IMR-90 (cell line): ENCODE results near the gene XIRP1. TPM values are rescaled to one million over a fixed set of nuclear protein-coding genes. Genes with fewer than 3 reads are reported as not detected.

Experiments used
- ATAC-seq: fragments of 200-7000 bp; cut with Tn5 transposase; 2 replicates; pipeline ENCODE4 v1.9.1; 2020; ENCODE audit warnings: low read depth, mild to moderate bottlenecking, moderate library complexity
- BruUV-seq: library from RNA; stranded (reverse); fragments of 400-500 nt; replicated peaks from 2 replicates; lab custom pipeline; 2021; lab: Mats Ljungman, UMichigan
- CTCF ChIA-PET: fragments of 300-600 bp; formaldehyde crosslinking; extraction: SDS; loops from one replicate; lab custom pipeline; 2021; ENCODE audit warnings: antibody characterized with exemption; lab: Yijun Ruan, JAX
- POLR2A ChIA-PET: fragments of 300-600 bp; sonication (Branson Sonifier 250); formaldehyde crosslinking; loops from one replicate; lab custom pipeline; 2022; ENCODE audit warnings: antibody characterized with exemption; ENCODE audit not compliant: unreplicated experiment; lab: Charles Lee
- DNase-seq: peaks from one replicate; pipeline ENCODE4 v3.0.0; 2013
- H2AFZ ChIP-seq: replicated peaks from 2 replicates; pipeline ENCODE3; 2013; ENCODE audit warnings: low read length, mild to moderate bottlenecking; ENCODE audit not compliant: poor library complexity
- H2AK5ac ChIP-seq: 2 replicates; pipeline ENCODE4 v1.6.1; 2013; ENCODE audit warnings: low read depth, low read length, inconsistent platforms
- H2AK9ac ChIP-seq: replicated peaks from 2 replicates; pipeline ENCODE3; 2013; ENCODE audit warnings: mild to moderate bottlenecking, low read depth, low read length, moderate library complexity; ENCODE audit not compliant: poor library complexity
- H2BK120ac ChIP-seq: 2 replicates; pipeline ENCODE4 v1.6.1; 2013; ENCODE audit warnings: low read depth, low read length, inconsistent platforms
- H2BK15ac ChIP-seq: 3 replicates; pipeline ENCODE4 v1.6.1; 2013; ENCODE audit warnings: low read depth, low read length, inconsistent platforms
- H2BK20ac ChIP-seq: 2 replicates; pipeline ENCODE4 v1.6.1; 2013; ENCODE audit warnings: low read depth, mild to moderate bottlenecking, inconsistent platforms, low read length, moderate library complexity
- H2BK5ac ChIP-seq: 2 replicates; pipeline ENCODE4 v1.6.1; 2013; ENCODE audit warnings: mild to moderate bottlenecking, low read depth, low read length, inconsistent platforms; ENCODE audit not compliant: poor library complexity, severe bottlenecking
- H3K14ac ChIP-seq: replicated peaks from 2 replicates; pipeline ENCODE4 v1.6.1; 2013; ENCODE audit warnings: low read depth, low read length, inconsistent platforms
- H3K18ac ChIP-seq: 2 replicates; pipeline ENCODE4 v1.6.1; 2013; ENCODE audit warnings: low read depth, low read length, control low read depth
- H3K23ac ChIP-seq: 2 replicates; pipeline ENCODE4 v1.6.1; 2013; ENCODE audit warnings: low read depth, low read length, inconsistent platforms
- H3K27ac ChIP-seq: 2 replicates; pipeline ENCODE4 v1.5.1; 2013; ENCODE audit warnings: mild to moderate bottlenecking, control low read depth, low read length; ENCODE audit not compliant: insufficient read depth
- H3K27me3 ChIP-seq: 2 replicates; pipeline ENCODE4 v1.6.1; 2013; ENCODE audit warnings: low read length; ENCODE audit not compliant: control insufficient read depth, insufficient read depth
- H3K36me3 ChIP-seq: 2 replicates; pipeline ENCODE4 v1.6.1; 2013; ENCODE audit warnings: low read length, mixed read lengths; ENCODE audit not compliant: control insufficient read depth, insufficient read depth
- H3K4ac ChIP-seq: 2 replicates; pipeline ENCODE4 v1.6.1; 2013; ENCODE audit warnings: low read depth, low read length, inconsistent platforms
- H3K4me1 ChIP-seq: 2 replicates; pipeline ENCODE4 v1.6.1; 2013; ENCODE audit warnings: low read length, mixed read lengths; ENCODE audit not compliant: control insufficient read depth, insufficient read depth
- H3K4me2 ChIP-seq: 2 replicates; pipeline ENCODE4 v1.6.1; 2013; ENCODE audit warnings: low read depth, mild to moderate bottlenecking, control low read depth, low read length, moderate library complexity
- H3K4me3 ChIP-seq: 2 replicates; pipeline ENCODE4 v1.5.1; 2013; ENCODE audit warnings: low read depth, mild to moderate bottlenecking, control low read depth, low read length, moderate library complexity; ENCODE audit not compliant: insufficient read depth
- H3K56ac ChIP-seq: 2 replicates; pipeline ENCODE4 v1.6.1; 2013; ENCODE audit warnings: low read length, inconsistent platforms; ENCODE audit not compliant: insufficient read depth; ENCODE audit errors: extremely low read depth
- H3K79me1 ChIP-seq, 2 experiments: 2 replicates each; pipeline ENCODE4 v1.6.1; 2013; ENCODE audit warnings: low read length in 2 of 2, inconsistent platforms in 1 of 2, low read depth in 1 of 2
- H3K9ac ChIP-seq: 2 replicates; pipeline ENCODE4 v1.6.1; 2013; ENCODE audit warnings: low read depth, low read length, control low read depth
- H3K9me1 ChIP-seq: 2 replicates; pipeline ENCODE4 v1.6.1; 2013; ENCODE audit warnings: low read length, inconsistent platforms; ENCODE audit not compliant: insufficient read depth
- H3K9me3 ChIP-seq: 2 replicates; pipeline ENCODE4 v1.6.1; 2013; ENCODE audit warnings: low read length; ENCODE audit not compliant: control insufficient read depth, insufficient read depth
- H4K20me1 ChIP-seq: 2 replicates; pipeline ENCODE4 v1.6.1; 2013; ENCODE audit warnings: low read length, inconsistent platforms; ENCODE audit not compliant: insufficient read depth
- H4K5ac ChIP-seq: 2 replicates; pipeline ENCODE4 v1.6.1; 2013; ENCODE audit warnings: mild to moderate bottlenecking, low read depth, low read length, control low read depth
- H4K8ac ChIP-seq, 2 experiments: 2 replicates each; pipeline ENCODE4 v1.6.1; 2013; ENCODE audit warnings: low read depth in 2 of 2, low read length in 2 of 2, control low read depth in 1 of 2, inconsistent platforms in 1 of 2
- H4K91ac ChIP-seq: 2 replicates; pipeline ENCODE4 v1.6.1; 2013; ENCODE audit warnings: low read depth, low read length, inconsistent platforms; ENCODE audit not compliant: insufficient read depth
- BHLHE40 ChIP-seq: fragments of 150-350 bp; IDR thresholded peaks from 2 replicates; pipeline ENCODE4 v1.6.1; 2016; ENCODE audit warnings: mild to moderate bottlenecking, low read depth, low read length
- CEBPB ChIP-seq: IDR thresholded peaks from 2 replicates; pipeline ENCODE4 v1.6.1; 2012; ENCODE audit warnings: low read depth, low read length, improper control_type of control experiment
- MAFK ChIP-seq: IDR thresholded peaks from 2 replicates; pipeline ENCODE4 v1.6.1; 2012; ENCODE audit warnings: low read depth, low read length, improper control_type of control experiment
- MAZ ChIP-seq: IDR thresholded peaks from 2 replicates; pipeline ENCODE4 v1.6.1; 2012; ENCODE audit warnings: low read depth, mild to moderate bottlenecking, low read length, improper control_type of control experiment, moderate library complexity, borderline replicate concordance
- MXI1 ChIP-seq: IDR thresholded peaks from 2 replicates; pipeline ENCODE4 v1.6.1; 2012; ENCODE audit warnings: low read depth, mild to moderate bottlenecking, low read length, moderate library complexity, borderline replicate concordance
- NFE2L2 ChIP-seq: fragments of 150-350 bp; IDR thresholded peaks from 2 replicates; pipeline ENCODE4 v1.6.1; 2016; ENCODE audit warnings: low read depth, mild to moderate bottlenecking, low read length
- POLR2A ChIP-seq: IDR thresholded peaks from 2 replicates; pipeline ENCODE4 v1.6.1; 2012; ENCODE audit warnings: mild to moderate bottlenecking, low read depth, low read length
- RAD21 ChIP-seq: IDR thresholded peaks from 2 replicates; pipeline ENCODE4 v1.6.1; 2012; ENCODE audit warnings: low read length, improper control_type of control experiment
- SMC3 ChIP-seq: fragments of 150-350 bp; IDR thresholded peaks from 2 replicates; pipeline ENCODE4 v1.6.1; 2016; ENCODE audit warnings: low read depth, mild to moderate bottlenecking, antibody characterized with exemption, low read length, moderate library complexity
- WGBS, 2 experiments: methylation state at CpG; one replicate each; pipeline versions ENCODE4 v1.1.5 to v1.1.7; 2013; ENCODE audit warnings: missing lambda C conversion rate in 2 of 2; ENCODE audit not compliant: insufficient read length in 1 of 2; ENCODE audit errors: extremely low coverage in 2 of 2; 5-methylcytosine and 5-hydroxymethylcytosine counted together
- dilution Hi-C: fragments of 300-500 bp; cut with HindIII; formaldehyde crosslinking; loops from one replicate; pipeline ENCODE4 v1.14.3; 2018; ENCODE audit warnings: low sequenced_read_pairs; ENCODE audit not compliant: unreplicated experiment
- in situ Hi-C: fragments of 300-500 bp; cut with MboI; formaldehyde crosslinking; loops from 3 replicates; pipeline ENCODE4 v1.14.3; 2019; ENCODE audit warnings: low sequenced_read_pairs, inconsistent platforms, mixed read lengths
- intact Hi-C: fragments of 100-400 bp; cut with micrococcal nuclease; formaldehyde crosslinking; loops from 2 replicates; pipeline ENCODE4 v1.10.0; 2022
- polyA plus RNA-seq, 3 experiments: library from polyadenylated mRNA; depleted of rRNA; stranded (reverse); fragments of >200 nt; gene quantifications; 2 replicates each; pipeline ENCODE4 v1.2.3, GENCODE V29; 2012; ENCODE audit warnings: low replicate concordance in 1 of 3
- total RNA-seq: library from RNA; depleted of rRNA; stranded (reverse); fragments of >200 nt; gene quantifications from 2 replicates; pipeline ENCODE4 v1.2.3, GENCODE V29; 2012

Gene XIRP1
- total and polyA plus RNA-seq, 2 of the 4 experiments (the other 2 are of a cell fraction): under 0.01 to 0.07 TPM

- H3K9me3 ChIP-seq: no peaks in the 10 kb centered on the region
- no peak overlapping the region for H3K9ac ChIP-seq
- H3K27me3 ChIP-seq: no peaks in the 10 kb centered on the region
- dilution Hi-C loops: no loop called here
- intact Hi-C loops: no loop called here
- H3K79me1 ChIP-seq: peaks cover 6 to 58% of the 10 kb centered on the region in 2 experiments
- no peak overlapping the region for H2AK5ac ChIP-seq
- no peak overlapping the region for H2AK9ac ChIP-seq
- no peak overlapping the region for H3K4me3 ChIP-seq
- H3K23ac ChIP-seq: no peak overlapping the region
- H3K18ac ChIP-seq: no peak overlapping the region
- no peak overlapping the region for H2BK120ac ChIP-seq
- H4K20me1 ChIP-seq: peaks cover 66% of the 10 kb centered on the region
- H4K5ac ChIP-seq: no peak overlapping the region
- no peak for TF ChIP-seq MXI1
- TF ChIP-seq SMC3: no peak
- no peak for TF ChIP-seq BHLHE40
- TF ChIP-seq RAD21: no peak
- TF ChIP-seq CEBPB: no peak
- TF ChIP-seq MAFK: no peak
- no peak; the same call in 1 of the 2 replicates for TF ChIP-seq POLR2A
- no peak for TF ChIP-seq NFE2L2
- TF ChIP-seq MAZ: no peak
- H4K8ac ChIP-seq: no peak overlapping the region
- no peak overlapping the region for H2BK15ac ChIP-seq
- ATAC-seq (no peak), DNase-seq (no peak)
- ChIA-PET POLR2A (no interaction called here), CTCF (interaction anchor here (1.0 kb wide), 1 partner anchor 14 kb away, joined by 3 read pairs; no protein-coding TSS in a partner anchor)
- H3K27ac ChIP-seq: no peak overlapping the region
- H3K36me3 ChIP-seq: peaks cover 34% of the 10 kb centered on the region
- no CpG with 5 or more reads among the region's 2 CpGs for WGBS, 2 experiments
- no peak overlapping the region for H2BK5ac ChIP-seq
- no peak overlapping the region for H4K91ac ChIP-seq
- H3K4ac ChIP-seq: no peak overlapping the region
- no peak overlapping the region for H3K14ac ChIP-seq
- no peak overlapping the region for H2BK20ac ChIP-seq
- no peak overlapping the region for H2AFZ ChIP-seq
- peaks cover 24% of the 10 kb centered on the region for H3K9me1 ChIP-seq
- in situ Hi-C loops: no loop called here
- H3K56ac ChIP-seq: no peak overlapping the region
- H3K4me2 ChIP-seq: no peak overlapping the region
- no TSS peak for BruUV-seq
- peaks cover 23% of the 10 kb centered on the region for H3K4me1 ChIP-seq
These were observed 53.0 kb downstream of the XIRP1 start for GRCh38 chr3:39139442-39139841.
